Liver (tissue), 9 donors: Measurements from ENCODE around the gene HTR4. TPM values are rescaled to one million over a fixed set of nuclear protein-coding genes. Genes with fewer than 3 reads are reported as not detected.
A peak's percentile ranks its signal among the peaks of the same experiment; 100 is the strongest.

Source experiments
- DNase-seq: peaks from one replicate; pipeline ENCODE4 v3.0.0-alpha.2; 2017; ENCODE audit warnings: low spot score
- H3K27ac ChIP-seq, 2 donors: one replicate each; pipeline ENCODE4 v1.7.0; 2013; ENCODE audit warnings: inconsistent platforms in 2 of 2, low read length in 2 of 2, control low read depth in 1 of 2, low read depth in 1 of 2, mild to moderate bottlenecking in 1 of 2
- H3K27me3 ChIP-seq, 4 donors: one replicate each; pipeline versions ENCODE4 v1.6.1 to v1.7.0; 2013; ENCODE audit warnings: low read length in 3 of 4, inconsistent platforms in 1 of 4, mild to moderate bottlenecking in 1 of 4, moderate library complexity in 1 of 4; ENCODE audit not compliant: control insufficient read depth in 4 of 4, insufficient read depth in 4 of 4
- H3K36me3 ChIP-seq, 4 donors: one replicate each; pipeline versions ENCODE4 v1.6.1 to v1.7.0; 2013; ENCODE audit warnings: low read length in 3 of 4, mild to moderate bottlenecking in 3 of 4, low read depth in 1 of 4, moderate library complexity in 1 of 4; ENCODE audit not compliant: control insufficient read depth in 4 of 4, insufficient read depth in 3 of 4
- H3K4me1 ChIP-seq, 4 donors: one replicate each; pipeline versions ENCODE4 v1.6.1 to v1.7.0; 2013; ENCODE audit warnings: low read length in 3 of 4, mild to moderate bottlenecking in 3 of 4, moderate library complexity in 1 of 4; ENCODE audit not compliant: control insufficient read depth in 4 of 4, insufficient read depth in 4 of 4
- H3K4me3 ChIP-seq, 3 donors: one replicate each; pipeline versions ENCODE4 v1.6.1 to v1.7.0; 2013; ENCODE audit warnings: low read length in 3 of 3, control low read depth in 1 of 3, low read depth in 1 of 3, mild to moderate bottlenecking in 1 of 3
- H3K9ac ChIP-seq, 2 donors: one replicate each; pipeline ENCODE4 v1.7.0; 2013; ENCODE audit warnings: low read length in 2 of 2, mild to moderate bottlenecking in 2 of 2, moderate library complexity in 2 of 2, control low read depth in 1 of 2, low read depth in 1 of 2
- H3K9me3 ChIP-seq, 4 donors: one replicate each; pipeline versions ENCODE4 v1.6.1 to v1.7.0; 2013; ENCODE audit warnings: low read length in 3 of 4; ENCODE audit not compliant: control insufficient read depth in 4 of 4
- ATF3 ChIP-seq: IDR thresholded peaks from 2 replicates; pipeline ENCODE4 v1.6.1; 2016; ENCODE audit warnings: antibody characterized with exemption
- CTCF ChIP-seq: fragments of 150-350 bp; IDR thresholded peaks from 2 replicates; pipeline ENCODE4 v1.5.1; 2017; ENCODE audit warnings: improper control_type of control experiment, low read depth, low read length; ENCODE audit not compliant: missing input control
- EGR1 ChIP-seq, 2 donors: IDR thresholded peaks; 2 replicates each; pipeline ENCODE4 v1.6.1; 2016 to 2018; ENCODE audit warnings: antibody characterized with exemption in 2 of 2, low read depth in 2 of 2
- GABPA ChIP-seq, 2 donors: IDR thresholded peaks in 1 of 2; conservative IDR thresholded peaks in 1 of 2; 2 replicates each; pipeline ENCODE4 v1.6.1; 2016; ENCODE audit warnings: antibody characterized with exemption in 2 of 2, mild to moderate bottlenecking in 1 of 2, moderate library complexity in 1 of 2
- HNF4G ChIP-seq: IDR thresholded peaks from 2 replicates; pipeline ENCODE4 v1.6.1; 2016; ENCODE audit warnings: antibody characterized with exemption
- JUND ChIP-seq, 2 donors: IDR thresholded peaks; 2 replicates each; pipeline ENCODE4 v1.6.1; 2016; ENCODE audit warnings: antibody characterized with exemption in 2 of 2
- MAX ChIP-seq: IDR thresholded peaks from 2 replicates; pipeline ENCODE4 v1.6.1; 2016; ENCODE audit warnings: antibody characterized with exemption
- RAD21 ChIP-seq, 2 donors: IDR thresholded peaks; 2 replicates each; pipeline ENCODE4 v1.6.1; 2016; ENCODE audit warnings: antibody characterized with exemption in 2 of 2, mild to moderate bottlenecking in 2 of 2
- REST ChIP-seq: IDR thresholded peaks from 2 replicates; pipeline ENCODE4 v1.6.1; 2016; ENCODE audit warnings: antibody characterized with exemption, mild to moderate bottlenecking
- RXRA ChIP-seq, 2 donors: IDR thresholded peaks; 2 replicates each; pipeline ENCODE4 v1.6.1; 2017 to 2018; ENCODE audit warnings: antibody characterized with exemption in 2 of 2, mild to moderate bottlenecking in 1 of 2
- YY1 ChIP-seq: IDR thresholded peaks from 2 replicates; pipeline ENCODE4 v1.6.1; 2016; ENCODE audit warnings: antibody characterized with exemption, mild to moderate bottlenecking
- ZBTB33 ChIP-seq: IDR thresholded peaks from 2 replicates; pipeline ENCODE4 v1.6.1; 2016; ENCODE audit warnings: antibody characterized with exemption
- WGBS: extraction: QIAGEN DNeasy Blood & Tissue Kit; methylation state at CpG from one replicate; pipeline ENCODE4 v1.1.7; 2013; 5-methylcytosine and 5-hydroxymethylcytosine counted together
- polyA plus RNA-seq, 2 donors: library from polyadenylated mRNA; stranded (reverse) in 1 of 2; unstranded in 1 of 2; fragments of 200-250 nt in 1 of 2; fragments of >200 nt in 1 of 2; fragmentation: Nextera tagmentation in 1 of 2; extraction: Ambion mirVana in 1 of 2; gene quantifications; one replicate each; pipeline versions ENCODE4 v1.2.1 to v1.2.3, GENCODE V29; 2013 to 2015
- total RNA-seq, 2 donors: library from RNA; depleted of rRNA; stranded (reverse); fragments of >200 nt; gene quantifications; one replicate each; pipeline ENCODE4 v1.2.3, GENCODE V29; 2014
- donor health status: healthy.
- donor health status: healthy.
- donor health status: healthy.
- donor health status: healthy.
- donor health status: healthy.

The HTR4 gene
- total and polyA plus RNA-seq, 4 donors: 0.19 to 2.4 (median 0.98) TPM

GRCh38 chr5:148452499-148453193, 201.7 kb downstream of the HTR4 start:
- TF ChIP-seq REST (no peak), ATF3 (no peak), ZBTB33 (no peak), GABPA (IDR thresholded peaks at IDR 0.05 in 1 of 2, conservative IDR thresholded peaks at IDR 0.05 in 1 of 2) (no peak), JUND (IDR thresholded peaks at IDR 0.05) (no peak), HNF4G (no peak), YY1 (no peak), RXRA (IDR thresholded peaks at IDR 0.05) (no peak), RAD21 (IDR thresholded peaks at IDR 0.05) (no peak), EGR1 (IDR thresholded peaks at IDR 0.05; ENCODE audit: low read depth in 2 of 2) (no peak), MAX (no peak), CTCF (no peak)
- H3K9ac ChIP-seq: no peak overlapping the region

GRCh38 chr5:148446611-148447010, 207.7 kb downstream of the HTR4 start:
- Histone ChIP-seq H3K36me3 (peaks cover 1 to 17% (median 5%) of the 10 kb centered on the region in 4 donors), H3K27ac (no peak overlapping the region), H3K4me1 (peaks cover 0 to 3% (median 1%) of the 10 kb centered on the region in 4 donors), H3K9ac (no peak overlapping the region), H3K4me3 (no peak overlapping the region), H3K27me3 (no peaks in the 10 kb centered on the region), H3K9me3 (no peaks in the 10 kb centered on the region)
- DNase-seq: no peak
- WGBS: 71% methylated on average over 2 of the region's 2 CpGs
- TF ChIP-seq CTCF (no peak), RAD21 (IDR thresholded peaks at IDR 0.05) (peak in 1 of 2 donors; percentile 20)

More at GRCh38 chr5:148452499-148453193, 201.7 kb downstream of the HTR4 start:
- no peaks in the 10 kb centered on the region for H3K9me3 ChIP-seq
- no peak for DNase-seq
- WGBS: 92% methylated on average over 10 of the region's 10 CpGs
- H3K36me3 ChIP-seq: no peaks in the 10 kb centered on the region
- H3K4me3 ChIP-seq: no peak overlapping the region
- H3K27me3 ChIP-seq: no peaks in the 10 kb centered on the region
- peaks cover 0 to 8% (median 4%) of the 10 kb centered on the region in 4 donors for H3K4me1 ChIP-seq
- no peak overlapping the region for H3K27ac ChIP-seq
